ENCODE measurements around the gene GID8.

- TF ChIP-seq, protein P1, sequence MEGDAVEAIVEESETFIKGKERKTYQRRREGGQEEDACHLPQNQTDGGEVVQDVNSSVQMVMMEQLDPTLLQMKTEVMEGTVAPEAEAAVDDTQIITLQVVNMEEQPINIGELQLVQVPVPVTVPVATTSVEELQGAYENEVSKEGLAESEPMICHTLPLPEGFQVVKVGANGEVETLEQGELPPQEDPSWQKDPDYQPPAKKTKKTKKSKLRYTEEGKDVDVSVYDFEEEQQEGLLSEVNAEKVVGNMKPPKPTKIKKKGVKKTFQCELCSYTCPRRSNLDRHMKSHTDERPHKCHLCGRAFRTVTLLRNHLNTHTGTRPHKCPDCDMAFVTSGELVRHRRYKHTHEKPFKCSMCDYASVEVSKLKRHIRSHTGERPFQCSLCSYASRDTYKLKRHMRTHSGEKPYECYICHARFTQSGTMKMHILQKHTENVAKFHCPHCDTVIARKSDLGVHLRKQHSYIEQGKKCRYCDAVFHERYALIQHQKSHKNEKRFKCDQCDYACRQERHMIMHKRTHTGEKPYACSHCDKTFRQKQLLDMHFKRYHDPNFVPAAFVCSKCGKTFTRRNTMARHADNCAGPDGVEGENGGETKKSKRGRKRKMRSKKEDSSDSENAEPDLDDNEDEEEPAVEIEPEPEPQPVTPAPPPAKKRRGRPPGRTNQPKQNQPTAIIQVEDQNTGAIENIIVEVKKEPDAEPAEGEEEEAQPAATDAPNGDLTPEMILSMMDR (IDR thresholded peaks at IDR 0.05; ENCODE audit: insufficient read depth, low read length, poor library complexity, severe bottlenecking), result no peak
- no peak for TF ChIP-seq EZH2phosphoT487 (conservative IDR thresholded peaks at IDR 0.05; ENCODE audit: low read length)
These were observed 16.1 kb downstream of the GID8 start for GRCh38 chr20:62953839-62954703.

Measured in SU-DHL-6 (cell line).